HG02623 (cell line): ENCODE data around the gene IL17RA.

Experiments used
- ATAC-seq: cut with Tn5 transposase; IDR thresholded peaks from one replicate; pipeline ENCODE4 v1.9.1; 2021; ENCODE audit warnings: moderate library complexity; ENCODE audit not compliant: unreplicated experiment

Gene IL17RA

GRCh38 chr22:17105143-17106129 is 20.6 kb downstream of the IL17RA start:
- no peak for ATAC-seq

- ATAC-seq, result no peak
Observed at GRCh38 chr22:17106161-17106784, 21.5 kb downstream of the IL17RA start.

- ATAC-seq, result no peak
Observed at GRCh38 chr22:17106785-17107546, 22.2 kb downstream of the IL17RA start.

- no peak for ATAC-seq
Observed at GRCh38 chr22:17107547-17107810, 22.7 kb downstream of the IL17RA start.

GRCh38 chr22:17108256-17109112 is 23.7 kb downstream of the IL17RA start:
- no peak for ATAC-seq

GRCh38 chr22:17109113-17109865 is 24.5 kb downstream of the IL17RA start:
- no peak for ATAC-seq

- no peak for ATAC-seq
Observed at GRCh38 chr22:17109976-17110375, 25.2 kb downstream of the IL17RA start.

GRCh38 chr22:17110791-17111550 is 26.2 kb downstream of the IL17RA start:
- no peak for ATAC-seq

GRCh38 chr22:17112491-17113042 is 27.8 kb downstream of the IL17RA start:
- ATAC-seq, result no peak

GRCh38 chr22:17113600-17113999 is 28.8 kb downstream of the IL17RA start:
- ATAC-seq, result no peak

- no peak for ATAC-seq
Observed at GRCh38 chr22:17114173-17114897, 29.5 kb downstream of the IL17RA start.

- no peak for ATAC-seq
Observed at GRCh38 chr22:17114898-17115235, 30.1 kb downstream of the IL17RA start.

GRCh38 chr22:17115236-17115635 is 30.4 kb downstream of the IL17RA start:
- ATAC-seq, result no peak

- ATAC-seq, result no peak
Observed at GRCh38 chr22:17115945-17116565, 31.3 kb downstream of the IL17RA start.

GRCh38 chr22:17116572-17117330 is 32.0 kb downstream of the IL17RA start:
- ATAC-seq, result no peak

- no peak for ATAC-seq
Observed at GRCh38 chr22:17117400-17117799, 32.6 kb downstream of the IL17RA start.

GRCh38 chr22:17117890-17118289 is 33.1 kb downstream of the IL17RA start:
- ATAC-seq, result no peak
